IPS-18c (cell line): Measurements from ENCODE around the gene HOXA1.
"Not testable (repeated sequence)": the region's sequence is repeated elsewhere in the genome, so short reads cannot be mapped to it uniquely, and the experiment has no call there.

Experiments used
- H3K4me3 ChIP-seq: 2 replicates; pipeline ENCODE4 v1.7.0; 2013; ENCODE audit warnings: low read depth, mild to moderate bottlenecking, low read length, moderate library complexity; ENCODE audit not compliant: insufficient read depth
- H3K9me3 ChIP-seq: one replicate; pipeline ENCODE4 v1.6.1; 2013; ENCODE audit warnings: mild to moderate bottlenecking, low read length, moderate library complexity; ENCODE audit not compliant: control insufficient read depth, insufficient read depth

The HOXA1 gene

GRCh38 chr7:27082171-27082570 is 13.6 kb downstream of the HOXA1 start:
- Histone ChIP-seq H3K4me3 (no peak overlapping the region), H3K9me3 (no peaks in the 10 kb centered on the region)

- H3K9me3 ChIP-seq = no peaks in the 10 kb centered on the region
- H3K4me3 ChIP-seq = no peak overlapping the region
Measured at GRCh38 chr7:27080844-27081436, 14.9 kb downstream of the HOXA1 start.

- no peak overlapping the region for H3K4me3 ChIP-seq
- H3K9me3 ChIP-seq = no peaks in the 10 kb centered on the region
Measured at GRCh38 chr7:27079234-27079975, 16.4 kb downstream of the HOXA1 start.

- Histone ChIP-seq H3K9me3 (no peaks in the 10 kb centered on the region), H3K4me3 (no peak overlapping the region)
Measured at GRCh38 chr7:27078616-27079233, 17.1 kb downstream of the HOXA1 start.

GRCh38 chr7:27073076-27073475 is 22.7 kb downstream of the HOXA1 start:
- no peak overlapping the region for H3K4me3 ChIP-seq
- H3K9me3 ChIP-seq = no peaks in the 10 kb centered on the region

- Histone ChIP-seq H3K9me3 (no peaks in the 10 kb centered on the region), H3K4me3 (no peak overlapping the region)
Measured at GRCh38 chr7:27071622-27072390, 24.0 kb downstream of the HOXA1 start.

GRCh38 chr7:27068259-27068658 is 27.5 kb downstream of the HOXA1 start:
- Histone ChIP-seq H3K9me3 (no peaks in the 10 kb centered on the region), H3K4me3 (no peak overlapping the region)

- Histone ChIP-seq H3K4me3 (no peak overlapping the region), H3K9me3 (no peaks in the 10 kb centered on the region)
Measured at GRCh38 chr7:27066148-27066547, 29.7 kb downstream of the HOXA1 start.

- no peak overlapping the region for H3K4me3 ChIP-seq
- no peaks in the 10 kb centered on the region for H3K9me3 ChIP-seq
Measured at GRCh38 chr7:27065709-27066108, 30.1 kb downstream of the HOXA1 start.

- Histone ChIP-seq H3K9me3 (no peaks in the 10 kb centered on the region), H3K4me3 (no peak overlapping the region)
Measured at GRCh38 chr7:27064661-27065060, 31.1 kb downstream of the HOXA1 start.

- no peaks in the 10 kb centered on the region for H3K9me3 ChIP-seq
- no peak overlapping the region for H3K4me3 ChIP-seq
Measured at GRCh38 chr7:27064159-27064558, 31.6 kb downstream of the HOXA1 start.

- Histone ChIP-seq H3K9me3 (no peaks in the 10 kb centered on the region), H3K4me3 (no peak overlapping the region)
Measured at GRCh38 chr7:27062946-27063345, 32.9 kb downstream of the HOXA1 start.

GRCh38 chr7:27053153-27053552 is 42.6 kb downstream of the HOXA1 start:
- no peaks in the 10 kb centered on the region for H3K9me3 ChIP-seq

GRCh38 chr7:27051451-27051850 is 44.3 kb downstream of the HOXA1 start:
- Histone ChIP-seq H3K4me3 (no peak overlapping the region), H3K9me3 (no peaks in the 10 kb centered on the region)

More at GRCh38 chr7:27053153-27053552, 42.6 kb downstream of the HOXA1 start:
- H3K4me3 ChIP-seq = no peak overlapping the region

- Histone ChIP-seq H3K9me3 (peaks cover 2% of the 10 kb centered on the region), H3K4me3 (no peak overlapping the region)
Measured at GRCh38 chr7:27048438-27048837, 47.4 kb downstream of the HOXA1 start.

GRCh38 chr7:27046854-27047549 is 48.8 kb downstream of the HOXA1 start:
- Histone ChIP-seq H3K4me3 (no peak overlapping the region), H3K9me3 (peaks cover 2% of the 10 kb centered on the region)

- H3K4me3 ChIP-seq, H3K9me3 ChIP-seq: not testable (repeated sequence)
Measured at GRCh38 chr7:27045972-27046371, 49.8 kb downstream of the HOXA1 start.
